GM12878 (cell line): ENCODE measurements around the gene SLFN11.

Experiments
- CEBPB ChIP-seq, 2 experiments: fragments of 150-350 bp in 1 of 2; IDR thresholded peaks; 2 replicates each; pipeline ENCODE4 v1.6.1; 2012 to 2014; ENCODE audit warnings: low read depth in 2 of 2, low read length in 2 of 2, borderline replicate concordance in 1 of 2, inconsistent platforms in 1 of 2
- EZH2 ChIP-seq: IDR thresholded peaks from 2 replicates; pipeline ENCODE4 v1.6.1; 2012; ENCODE audit warnings: low read depth, mild to moderate bottlenecking, control low read depth, inconsistent platforms, low read length, borderline replicate concordance; ENCODE audit not compliant: control insufficient read depth
- KLF5 ChIP-seq: fragments of 450-650 bp; IDR thresholded peaks from 2 replicates; pipeline ENCODE4 v1.6.1; 2014; ENCODE audit warnings: mild to moderate bottlenecking; ENCODE audit not compliant: partially characterized antibody
- POLR2AphosphoS5 ChIP-seq: IDR thresholded peaks from 2 replicates; pipeline ENCODE4 v1.6.1; 2011; ENCODE audit warnings: mild to moderate bottlenecking, low read length, inconsistent platforms
- RAD21 ChIP-seq: IDR thresholded peaks from 2 replicates; pipeline ENCODE4 v1.6.1; 2011; ENCODE audit warnings: mild to moderate bottlenecking, low read depth, low read length, moderate library complexity; ENCODE audit not compliant: insufficient read depth
- SIN3A ChIP-seq: IDR thresholded peaks from 2 replicates; pipeline ENCODE4 v1.6.1; 2012; ENCODE audit warnings: low read depth, low read length, improper control_type of control experiment
- SP1 ChIP-seq: IDR thresholded peaks from one replicate; pipeline ENCODE4 v1.6.1; 2011; ENCODE audit warnings: low read depth, low read length
- TBL1XR1 ChIP-seq: IDR thresholded peaks from 2 replicates; pipeline ENCODE4 v1.6.1; 2012; ENCODE audit warnings: low read depth, low read length, improper control_type of control experiment
- TF ChIP-seq, protein P1 (sequence below), 3 experiments: IDR thresholded peaks in 2 of 3; conservative IDR thresholded peaks in 1 of 3; 2 replicates each; pipeline ENCODE4 v1.5.1; 2011; ENCODE audit warnings: low read depth in 3 of 3, low read length in 3 of 3, mild to moderate bottlenecking in 3 of 3, control low read depth in 2 of 3, moderate library complexity in 2 of 3, inconsistent platforms in 1 of 3, mixed read lengths in 1 of 3; ENCODE audit not compliant: control insufficient read depth in 2 of 3, insufficient read depth in 1 of 3; ENCODE audit errors: extremely low read depth in 1 of 3
- TF ChIP-seq, protein P2 (sequence below): IDR thresholded peaks from 2 replicates; pipeline ENCODE4 v1.6.1; 2012; ENCODE audit warnings: low read depth, low read length, improper control_type of control experiment
- TF ChIP-seq, protein P3 (sequence below): IDR thresholded peaks from 2 replicates; pipeline ENCODE4 v1.6.1; 2011; ENCODE audit warnings: borderline replicate concordance, low read depth, mild to moderate bottlenecking, moderate library complexity, mixed read lengths, low read length; ENCODE audit not compliant: insufficient read depth; ENCODE audit errors: extremely low read length
- TF ChIP-seq, protein P4 (sequence below): fragments of 450-650 bp; formaldehyde crosslinking; IDR thresholded peaks from 2 replicates; pipeline ENCODE4 v1.5.0; 2022; ENCODE audit warnings: mild to moderate bottlenecking, missing genetic modification characterization

DNA sequence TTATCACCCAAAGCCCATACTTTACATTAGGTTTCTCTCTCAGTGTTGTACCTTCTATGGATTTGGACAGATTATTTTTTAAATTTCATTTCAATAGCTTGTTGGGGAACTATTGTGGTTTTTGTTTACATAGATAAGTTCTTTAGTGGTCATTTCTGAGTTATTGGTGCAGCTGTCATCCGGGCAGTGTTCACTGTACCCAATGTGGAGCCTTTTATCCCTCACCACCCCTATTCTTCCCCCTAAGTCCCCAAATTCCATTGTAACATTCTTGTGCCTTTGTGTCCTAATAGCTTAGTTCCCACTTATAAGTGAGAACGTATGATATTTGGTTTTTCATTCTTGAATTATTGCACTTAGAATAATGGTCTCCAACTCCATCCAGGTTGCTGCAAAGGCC lies 57.5 kb downstream of the SLFN11 start:
- no peak for TF ChIP-seq RAD21
- TF ChIP-seq, protein P1, sequence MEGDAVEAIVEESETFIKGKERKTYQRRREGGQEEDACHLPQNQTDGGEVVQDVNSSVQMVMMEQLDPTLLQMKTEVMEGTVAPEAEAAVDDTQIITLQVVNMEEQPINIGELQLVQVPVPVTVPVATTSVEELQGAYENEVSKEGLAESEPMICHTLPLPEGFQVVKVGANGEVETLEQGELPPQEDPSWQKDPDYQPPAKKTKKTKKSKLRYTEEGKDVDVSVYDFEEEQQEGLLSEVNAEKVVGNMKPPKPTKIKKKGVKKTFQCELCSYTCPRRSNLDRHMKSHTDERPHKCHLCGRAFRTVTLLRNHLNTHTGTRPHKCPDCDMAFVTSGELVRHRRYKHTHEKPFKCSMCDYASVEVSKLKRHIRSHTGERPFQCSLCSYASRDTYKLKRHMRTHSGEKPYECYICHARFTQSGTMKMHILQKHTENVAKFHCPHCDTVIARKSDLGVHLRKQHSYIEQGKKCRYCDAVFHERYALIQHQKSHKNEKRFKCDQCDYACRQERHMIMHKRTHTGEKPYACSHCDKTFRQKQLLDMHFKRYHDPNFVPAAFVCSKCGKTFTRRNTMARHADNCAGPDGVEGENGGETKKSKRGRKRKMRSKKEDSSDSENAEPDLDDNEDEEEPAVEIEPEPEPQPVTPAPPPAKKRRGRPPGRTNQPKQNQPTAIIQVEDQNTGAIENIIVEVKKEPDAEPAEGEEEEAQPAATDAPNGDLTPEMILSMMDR (IDR thresholded peaks at IDR 0.05 in 2 of 3, conservative IDR thresholded peaks at IDR 0.05 in 1 of 3; ENCODE audit: control insufficient read depth in 2 of 3, extremely low read depth in 1 of 3, insufficient read depth in 1 of 3, low read depth in 3 of 3, low read length in 3 of 3), result no peak
- TF ChIP-seq TBL1XR1, result no peak
- TF ChIP-seq POLR2AphosphoS5, result no peak
- TF ChIP-seq, protein P2, sequence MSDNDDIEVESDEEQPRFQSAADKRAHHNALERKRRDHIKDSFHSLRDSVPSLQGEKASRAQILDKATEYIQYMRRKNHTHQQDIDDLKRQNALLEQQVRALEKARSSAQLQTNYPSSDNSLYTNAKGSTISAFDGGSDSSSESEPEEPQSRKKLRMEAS, result no peak
- no peak for TF ChIP-seq KLF5
- TF ChIP-seq SP1, result no peak
- TF ChIP-seq, protein P3, sequence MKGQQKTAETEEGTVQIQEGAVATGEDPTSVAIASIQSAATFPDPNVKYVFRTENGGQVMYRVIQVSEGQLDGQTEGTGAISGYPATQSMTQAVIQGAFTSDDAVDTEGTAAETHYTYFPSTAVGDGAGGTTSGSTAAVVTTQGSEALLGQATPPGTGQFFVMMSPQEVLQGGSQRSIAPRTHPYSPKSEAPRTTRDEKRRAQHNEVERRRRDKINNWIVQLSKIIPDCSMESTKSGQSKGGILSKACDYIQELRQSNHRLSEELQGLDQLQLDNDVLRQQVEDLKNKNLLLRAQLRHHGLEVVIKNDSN, result no peak
- no peak for TF ChIP-seq SIN3A
- TF ChIP-seq, protein P4, sequence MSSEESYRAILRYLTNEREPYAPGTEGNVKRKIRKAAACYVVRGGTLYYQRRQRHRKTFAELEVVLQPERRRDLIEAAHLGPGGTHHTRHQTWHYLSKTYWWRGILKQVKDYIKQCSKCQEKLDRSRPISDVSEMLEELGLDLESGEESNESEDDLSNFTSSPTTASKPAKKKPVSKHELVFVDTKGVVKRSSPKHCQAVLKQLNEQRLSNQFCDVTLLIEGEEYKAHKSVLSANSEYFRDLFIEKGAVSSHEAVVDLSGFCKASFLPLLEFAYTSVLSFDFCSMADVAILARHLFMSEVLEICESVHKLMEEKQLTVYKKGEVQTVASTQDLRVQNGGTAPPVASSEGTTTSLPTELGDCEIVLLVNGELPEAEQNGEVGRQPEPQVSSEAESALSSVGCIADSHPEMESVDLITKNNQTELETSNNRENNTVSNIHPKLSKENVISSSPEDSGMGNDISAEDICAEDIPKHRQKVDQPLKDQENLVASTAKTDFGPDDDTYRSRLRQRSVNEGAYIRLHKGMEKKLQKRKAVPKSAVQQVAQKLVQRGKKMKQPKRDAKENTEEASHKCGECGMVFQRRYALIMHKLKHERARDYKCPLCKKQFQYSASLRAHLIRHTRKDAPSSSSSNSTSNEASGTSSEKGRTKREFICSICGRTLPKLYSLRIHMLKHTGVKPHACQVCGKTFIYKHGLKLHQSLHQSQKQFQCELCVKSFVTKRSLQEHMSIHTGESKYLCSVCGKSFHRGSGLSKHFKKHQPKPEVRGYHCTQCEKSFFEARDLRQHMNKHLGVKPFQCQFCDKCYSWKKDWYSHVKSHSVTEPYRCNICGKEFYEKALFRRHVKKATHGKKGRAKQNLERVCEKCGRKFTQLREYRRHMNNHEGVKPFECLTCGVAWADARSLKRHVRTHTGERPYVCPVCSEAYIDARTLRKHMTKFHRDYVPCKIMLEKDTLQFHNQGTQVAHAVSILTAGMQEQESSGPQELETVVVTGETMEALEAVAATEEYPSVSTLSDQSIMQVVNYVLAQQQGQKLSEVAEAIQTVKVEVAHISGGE (CRISPR knock-in tag), result no peak
- TF ChIP-seq CEBPB (IDR thresholded peaks at IDR 0.05; ENCODE audit: borderline replicate concordance in 1 of 2, low read depth in 2 of 2, low read length in 2 of 2), result no peak
- no peak for TF ChIP-seq EZH2
